ENCODE data around the gene SYN1. TPM values are rescaled to one million over a fixed set of nuclear protein-coding genes. Genes with fewer than 3 reads are reported as not detected.
"Not testable (repeated sequence)": the region's sequence is repeated elsewhere in the genome, so short reads cannot be mapped to it uniquely, and the experiment has no call there.

The SYN1 gene
- total and polyA plus RNA-seq, 2 experiments from 2014 or later = 0.34 TPM; not detected in 1

- Histone ChIP-seq H3K4me3 (no peak overlapping the region), H3K4me2 (ENCODE audit: unreplicated experiment) (no peak overlapping the region), H4K20me1 (ENCODE audit: insufficient read depth) (no peaks in the 10 kb centered on the region), H3K36me3 (ENCODE audit: low read depth) (no peaks in the 10 kb centered on the region), H3K9ac (no peak overlapping the region), H2AFZ (no peak overlapping the region), H3K4me1 (ENCODE audit: insufficient read depth) (no peaks in the 10 kb centered on the region), H3F3A (ENCODE audit: insufficient read depth) (no peaks in the 10 kb centered on the region), H3K79me2 (ENCODE audit: insufficient read depth) (no peaks in the 10 kb centered on the region), H3K9me2 (ENCODE audit: insufficient read depth) (no peaks in the 10 kb centered on the region), H3K27ac (no peak overlapping the region), H3K27me3 (replicated peaks; ENCODE audit: insufficient read depth) (no peaks in the 10 kb centered on the region), H3K9me3 (ENCODE audit: low read depth) (no peaks in the 10 kb centered on the region)
- in situ Hi-C loops (cut with MboI) = no loop called here
- DNase-seq = no peak
- TF ChIP-seq EZH2phosphoT487 (IDR thresholded peaks at IDR 0.05; ENCODE audit: insufficient read depth, low read depth) = no peak
- no peak for TF ChIP-seq EZH2 (IDR thresholded peaks at IDR 0.05; ENCODE audit: insufficient read depth, poor library complexity, severe bottlenecking)
- 65% methylated on average over 2 of the region's 2 CpGs; no CpG with 5 or more reads in 1 of the 2 experiments for WGBS, 2 experiments (ENCODE audit: low coverage in 1 of 2, low lambda C conversion rate in 2 of 2, missing lambda C conversion rate in 2 of 2)
Observed at GRCh38 chrX:47611489-47611888, 8.2 kb downstream of the SYN1 start.

- no peak overlapping the region for H3K27ac ChIP-seq
- no peaks in the 10 kb centered on the region for H3K9me3 ChIP-seq (ENCODE audit: low read depth)
- TF ChIP-seq EZH2phosphoT487 (IDR thresholded peaks at IDR 0.05; ENCODE audit: insufficient read depth, low read depth) = no peak
- no peak for DNase-seq
- H3K36me3 ChIP-seq (ENCODE audit: low read depth) = no peaks in the 10 kb centered on the region
- no peak overlapping the region for H3K4me2 ChIP-seq (ENCODE audit: unreplicated experiment)
- no peaks in the 10 kb centered on the region for H3K9me2 ChIP-seq (ENCODE audit: insufficient read depth)
- H3F3A ChIP-seq (ENCODE audit: insufficient read depth) = no peaks in the 10 kb centered on the region
- 57 to 77% methylated on average over 4 of the region's 4 CpGs for WGBS, 2 experiments (ENCODE audit: low coverage in 1 of 2, low lambda C conversion rate in 2 of 2, missing lambda C conversion rate in 2 of 2)
- H2AFZ ChIP-seq = no peak overlapping the region
- no peaks in the 10 kb centered on the region for H3K79me2 ChIP-seq (ENCODE audit: insufficient read depth)
- H4K20me1 ChIP-seq (ENCODE audit: insufficient read depth) = no peaks in the 10 kb centered on the region
- H3K4me1 ChIP-seq (ENCODE audit: insufficient read depth) = no peaks in the 10 kb centered on the region
- no peaks in the 10 kb centered on the region for H3K27me3 ChIP-seq (replicated peaks; ENCODE audit: insufficient read depth)
- no peak overlapping the region for H3K9ac ChIP-seq
- no peak overlapping the region for H3K4me3 ChIP-seq
- in situ Hi-C loops (cut with MboI) = no loop called here
Observed at GRCh38 chrX:47610511-47610910, 9.1 kb downstream of the SYN1 start.

DNA sequence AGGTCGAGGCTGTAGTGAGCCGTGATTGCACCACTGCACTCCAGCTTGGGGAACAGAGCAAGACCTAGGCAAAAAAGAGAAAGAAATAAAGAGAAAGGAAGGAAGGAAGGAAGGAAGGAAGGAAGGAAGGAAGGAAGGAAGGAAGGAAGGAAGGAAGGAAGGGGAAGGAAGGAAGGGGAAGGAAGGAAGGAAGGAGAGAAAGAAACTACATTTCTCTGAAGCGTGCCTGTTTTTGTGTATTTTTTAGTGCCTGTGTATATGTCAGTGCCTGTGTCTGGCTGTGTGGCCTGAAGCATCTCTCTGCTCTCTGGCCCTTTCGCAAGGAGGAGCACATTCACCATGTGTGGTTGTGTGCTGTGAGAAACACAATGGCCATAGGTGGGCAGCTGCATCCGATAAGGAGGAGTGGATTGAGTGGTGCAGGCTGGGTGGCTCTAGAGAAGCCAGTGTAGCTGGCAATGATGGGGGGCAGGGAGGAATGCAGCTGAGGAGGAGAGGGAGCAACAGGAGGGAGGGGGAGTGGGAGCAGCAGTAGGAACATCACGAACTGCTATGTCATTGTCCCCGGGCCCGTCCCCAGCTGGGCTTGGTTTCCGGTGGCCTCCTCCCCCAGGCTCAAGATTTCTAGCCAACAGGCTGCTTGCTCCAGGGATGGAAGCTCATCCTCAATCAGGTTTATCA, 11.4 kb downstream of the SYN1 start:
- Histone ChIP-seq H3K9me3 (ENCODE audit: low read depth) (no peaks in the 10 kb centered on the region), H3F3A (ENCODE audit: insufficient read depth) (no peaks in the 10 kb centered on the region), H2AFZ (no peak overlapping the region), H3K79me2 (ENCODE audit: insufficient read depth) (no peaks in the 10 kb centered on the region), H3K4me2 (ENCODE audit: unreplicated experiment) (no peak overlapping the region), H3K36me3 (ENCODE audit: low read depth) (no peaks in the 10 kb centered on the region), H3K9ac (no peak overlapping the region), H3K4me3 (no peak overlapping the region), H3K27me3 (replicated peaks; ENCODE audit: insufficient read depth) (no peaks in the 10 kb centered on the region), H3K27ac (no peak overlapping the region), H3K9me2 (ENCODE audit: insufficient read depth) (no peaks in the 10 kb centered on the region), H4K20me1 (ENCODE audit: insufficient read depth) (no peaks in the 10 kb centered on the region), H3K4me1 (ENCODE audit: insufficient read depth) (no peaks in the 10 kb centered on the region)
- DNase-seq = no peak
- TF ChIP-seq EZH2 (IDR thresholded peaks at IDR 0.05; ENCODE audit: insufficient read depth, poor library complexity, severe bottlenecking) (no peak), EZH2phosphoT487 (IDR thresholded peaks at IDR 0.05; ENCODE audit: insufficient read depth, low read depth) (no peak)
- in situ Hi-C loops (cut with MboI) = no loop called here
- 40% methylated on average over 9 of the region's 9 CpGs; no CpG with 5 or more reads in 1 of the 2 experiments for WGBS, 2 experiments (ENCODE audit: low coverage in 1 of 2, low lambda C conversion rate in 2 of 2, missing lambda C conversion rate in 2 of 2)

DNA sequence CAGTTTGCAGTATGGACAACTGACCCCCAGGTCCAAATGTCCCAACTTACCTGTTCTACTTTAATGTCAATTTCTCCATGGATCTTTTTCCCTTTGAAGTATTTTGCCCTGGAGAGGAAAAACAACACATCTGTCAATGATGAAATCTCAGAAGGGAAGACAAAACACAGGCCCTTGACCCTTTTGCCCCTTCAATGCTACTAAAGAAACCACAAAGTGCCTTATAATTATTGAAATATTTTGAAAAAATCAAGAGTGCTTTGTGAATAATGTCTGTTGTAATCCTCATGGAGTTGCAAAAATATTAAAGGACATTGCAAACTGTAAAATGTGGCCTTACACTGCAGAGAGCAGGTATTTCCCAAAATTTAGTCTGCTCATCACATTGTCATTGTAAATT, 12.6 kb downstream of the SYN1 start:
- no peak for TF ChIP-seq EZH2 (IDR thresholded peaks at IDR 0.05; ENCODE audit: insufficient read depth, poor library complexity, severe bottlenecking)
- TF ChIP-seq EZH2phosphoT487 (IDR thresholded peaks at IDR 0.05; ENCODE audit: insufficient read depth, low read depth) = no peak

DNA sequence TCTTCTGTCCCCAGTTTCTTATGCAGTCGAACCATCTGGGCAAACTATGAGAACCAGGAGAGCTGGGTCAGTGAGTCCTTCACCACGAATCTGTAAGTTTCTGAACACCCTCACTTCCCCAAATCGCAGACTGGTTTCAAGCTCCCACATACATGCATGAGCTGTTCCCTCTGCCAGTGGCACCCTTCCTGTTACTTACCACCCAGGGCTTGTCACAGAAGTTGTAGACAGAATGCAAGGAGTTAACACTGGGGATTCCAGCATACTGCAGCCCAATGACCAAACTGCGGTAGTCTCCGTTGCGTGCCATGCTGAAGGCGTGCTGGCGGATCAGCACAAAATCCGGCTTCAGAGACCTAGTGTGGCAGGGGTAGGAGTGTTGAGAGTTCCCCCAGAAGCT, 14.6 kb downstream of the SYN1 start:
- TF ChIP-seq EZH2phosphoT487 (IDR thresholded peaks at IDR 0.05; ENCODE audit: insufficient read depth, low read depth) (no peak), EZH2 (IDR thresholded peaks at IDR 0.05; ENCODE audit: insufficient read depth, poor library complexity, severe bottlenecking) (no peak)
- no peaks in the 10 kb centered on the region for H3F3A ChIP-seq (ENCODE audit: insufficient read depth)
- H3K27ac ChIP-seq = no peak overlapping the region
- H3K9me3 ChIP-seq (ENCODE audit: low read depth) = no peaks in the 10 kb centered on the region
- no peak for DNase-seq
- no peaks in the 10 kb centered on the region for H3K36me3 ChIP-seq (ENCODE audit: low read depth)
- no peaks in the 10 kb centered on the region for H4K20me1 ChIP-seq (ENCODE audit: insufficient read depth)
- no peak overlapping the region for H3K4me3 ChIP-seq
- H2AFZ ChIP-seq = no peak overlapping the region
- no peaks in the 10 kb centered on the region for H3K9me2 ChIP-seq (ENCODE audit: insufficient read depth)
- 33 to 37% methylated on average over 9 of the region's 9 CpGs for WGBS, 2 experiments (ENCODE audit: low coverage in 1 of 2, low lambda C conversion rate in 2 of 2, missing lambda C conversion rate in 2 of 2)
- H3K4me1 ChIP-seq (ENCODE audit: insufficient read depth) = no peaks in the 10 kb centered on the region
- in situ Hi-C loops (cut with MboI) = no loop called here
- H3K4me2 ChIP-seq (ENCODE audit: unreplicated experiment) = no peak overlapping the region
- H3K9ac ChIP-seq = no peak overlapping the region
- no peaks in the 10 kb centered on the region for H3K27me3 ChIP-seq (replicated peaks; ENCODE audit: insufficient read depth)
- no peaks in the 10 kb centered on the region for H3K79me2 ChIP-seq (ENCODE audit: insufficient read depth)

More for the DNA sequence above, 12.6 kb downstream of the SYN1 start:
- no peaks in the 10 kb centered on the region for H3K9me3 ChIP-seq (ENCODE audit: low read depth)
- no peaks in the 10 kb centered on the region for H3K79me2 ChIP-seq (ENCODE audit: insufficient read depth)
- no peak overlapping the region for H3K27ac ChIP-seq
- no peaks in the 10 kb centered on the region for H3K27me3 ChIP-seq (replicated peaks; ENCODE audit: insufficient read depth)
- H3K4me3 ChIP-seq = no peak overlapping the region
- no peaks in the 10 kb centered on the region for H4K20me1 ChIP-seq (ENCODE audit: insufficient read depth)
- no peak overlapping the region for H2AFZ ChIP-seq
- no peak for DNase-seq
- H3K4me1 ChIP-seq (ENCODE audit: insufficient read depth) = no peaks in the 10 kb centered on the region
- no peaks in the 10 kb centered on the region for H3K9me2 ChIP-seq (ENCODE audit: insufficient read depth)
- in situ Hi-C loops (cut with MboI) = no loop called here
- no peak overlapping the region for H3K4me2 ChIP-seq (ENCODE audit: unreplicated experiment)
- no peaks in the 10 kb centered on the region for H3K36me3 ChIP-seq (ENCODE audit: low read depth)
- H3K9ac ChIP-seq = no peak overlapping the region
- H3F3A ChIP-seq (ENCODE audit: insufficient read depth) = no peaks in the 10 kb centered on the region

DNA sequence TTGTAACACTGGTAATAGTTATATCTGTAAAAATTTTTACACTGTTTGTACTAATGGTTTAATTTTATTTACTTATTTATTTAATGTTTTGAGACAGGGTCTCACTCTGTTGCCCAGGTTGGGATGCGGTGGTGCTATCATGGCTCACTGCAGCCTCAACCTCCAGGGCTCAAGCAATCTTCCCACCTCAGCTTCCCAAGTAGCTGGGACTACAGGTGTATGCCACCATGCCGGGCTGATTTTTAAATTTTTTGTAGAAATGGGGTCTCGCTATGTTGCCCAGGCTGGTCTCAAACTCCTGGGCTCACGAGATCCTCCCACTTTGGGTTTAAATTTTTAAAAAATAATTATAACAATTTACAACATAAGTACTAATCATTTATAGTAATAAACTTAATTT, 16.5 kb downstream of the SYN1 start:
- in situ Hi-C loops (cut with MboI); H3K27me3 ChIP-seq (replicated peaks; ENCODE audit: insufficient read depth); H3K9ac ChIP-seq; DNase-seq; H2AFZ ChIP-seq; H3K9me2 ChIP-seq (ENCODE audit: insufficient read depth); H3K4me3 ChIP-seq; H3K27ac ChIP-seq; H3K79me2 ChIP-seq (ENCODE audit: insufficient read depth); H3K9me3 ChIP-seq (ENCODE audit: low read depth); H3K4me1 ChIP-seq (ENCODE audit: insufficient read depth); H4K20me1 ChIP-seq (ENCODE audit: insufficient read depth); H3F3A ChIP-seq (ENCODE audit: insufficient read depth); H3K4me2 ChIP-seq (ENCODE audit: unreplicated experiment); H3K36me3 ChIP-seq (ENCODE audit: low read depth): not testable (repeated sequence)
- WGBS, 2 experiments (ENCODE audit: low coverage in 1 of 2, low lambda C conversion rate in 2 of 2, missing lambda C conversion rate in 2 of 2) = 87% methylated on average over 4 of the region's 4 CpGs

All from GM23248 (cell line).